ENCODE measurements around the gene BPIFA2.

BPIFA2 gene

GRCh38 chr20:33199026-33199425 is 31.1 kb downstream of the BPIFA2 start:
- no peak for DNase-seq (ENCODE audit: low spot score)

GRCh38 chr20:33202451-33202850 is 34.5 kb downstream of the BPIFA2 start:
- DNase-seq (ENCODE audit: low spot score): no peak

- DNase-seq (ENCODE audit: low spot score): no peak
Measured at GRCh38 chr20:33203444-33203843, 35.5 kb downstream of the BPIFA2 start.

- DNase-seq (ENCODE audit: low spot score): peak; percentile 68
Measured at GRCh38 chr20:33209789-33210188, 41.8 kb downstream of the BPIFA2 start.

GRCh38 chr20:33210371-33210770 is 42.4 kb downstream of the BPIFA2 start:
- DNase-seq (ENCODE audit: low spot score): no peak

- peak; percentile 79 for DNase-seq (ENCODE audit: low spot score)
Measured at GRCh38 chr20:33211817-33212424, 44.0 kb downstream of the BPIFA2 start.

GRCh38 chr20:33217052-33217451 is 49.1 kb downstream of the BPIFA2 start, which contains the start of gene BPIFA3:
BPIFA3 (plus strand) TSS chr20:33217352; CDS start chr20:33217537, 185 bp downstream.
- no peak for DNase-seq (ENCODE audit: low spot score)

- DNase-seq (ENCODE audit: low spot score): no peak
Measured at GRCh38 chr20:33224399-33224798, 56.4 kb downstream of the BPIFA2 start.

- DNase-seq (ENCODE audit: low spot score): no peak
Measured at GRCh38 chr20:33229843-33230242, 61.9 kb downstream of the BPIFA2 start.

Measured in HuH-7.5 (cell line).